ENCODE data around the gene HOXD13.

Gene HOXD13

DNA sequence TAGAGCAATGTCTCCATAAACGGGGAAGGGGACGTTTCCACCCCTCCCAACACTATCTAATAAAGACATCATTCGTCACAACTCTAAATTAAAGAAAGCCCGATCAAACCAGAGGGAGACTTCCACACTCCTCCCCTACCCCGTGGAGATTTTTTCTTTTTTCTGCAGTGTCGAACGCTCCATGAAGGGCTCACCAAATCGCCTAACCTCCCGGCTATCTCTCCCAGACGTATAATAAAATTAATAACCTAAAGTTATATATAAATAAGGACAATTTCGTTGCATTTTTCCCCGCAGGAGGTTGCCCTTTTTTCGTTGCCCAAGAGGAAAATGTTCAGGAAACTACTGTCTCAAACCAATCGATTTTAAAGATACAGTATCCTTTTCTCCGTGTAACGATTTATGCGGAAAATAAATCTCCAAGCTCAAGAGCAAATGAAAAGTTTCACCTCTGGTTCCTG, 11.1 kb upstream of the HOXD13 start:
- DNase-seq, result no peak

DNA sequence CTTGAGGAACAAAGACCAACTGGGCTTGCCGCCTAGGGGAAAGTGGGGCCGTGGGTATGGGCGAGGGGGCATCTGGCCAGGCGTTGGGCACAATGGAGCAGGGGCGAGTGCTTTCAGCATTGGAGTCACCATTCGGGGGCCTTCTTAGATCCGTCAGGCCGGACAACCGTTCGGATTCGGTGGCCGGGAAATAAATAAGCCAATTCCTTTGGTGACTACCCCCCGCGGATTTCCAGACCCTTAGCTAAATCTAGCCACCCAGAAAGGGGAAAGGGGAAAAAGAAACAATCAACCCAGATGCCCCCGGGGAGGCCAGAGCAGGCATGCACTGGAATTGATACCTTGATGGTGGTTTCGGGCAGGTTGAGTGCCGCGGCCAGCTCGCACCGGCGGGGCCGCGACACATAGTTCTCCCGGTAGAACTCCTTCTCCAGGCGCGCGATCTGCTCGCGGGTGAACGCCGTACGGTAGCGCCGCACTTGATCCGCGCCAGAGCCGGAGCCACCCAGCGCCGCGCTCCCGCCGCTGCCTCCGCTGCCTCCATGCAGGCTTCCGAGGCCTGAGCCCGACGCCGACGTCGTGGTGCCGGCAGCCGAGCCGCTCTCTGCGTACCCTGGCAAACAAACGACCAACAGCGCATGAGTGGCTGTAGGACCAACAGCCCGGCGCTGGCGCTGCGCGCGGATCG, 10.5 kb upstream of the HOXD13 start:
- no peak for DNase-seq

DNA sequence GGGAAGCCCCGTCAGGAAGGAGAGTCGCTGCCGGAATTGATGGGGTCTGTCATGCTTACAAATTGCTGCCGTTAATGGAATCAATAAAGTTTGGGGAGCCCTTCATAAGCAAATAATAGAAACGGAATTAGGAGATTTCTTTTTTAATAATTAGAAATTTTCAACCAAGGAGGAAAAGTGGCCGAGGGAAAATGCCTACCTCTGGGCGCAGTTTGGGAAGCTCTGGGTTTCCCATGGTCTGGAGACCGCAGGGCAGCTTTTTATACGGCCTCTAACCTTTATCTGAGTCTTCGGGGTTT, 10.0 kb upstream of the HOXD13 start:
- DNase-seq, result no peak

DNA sequence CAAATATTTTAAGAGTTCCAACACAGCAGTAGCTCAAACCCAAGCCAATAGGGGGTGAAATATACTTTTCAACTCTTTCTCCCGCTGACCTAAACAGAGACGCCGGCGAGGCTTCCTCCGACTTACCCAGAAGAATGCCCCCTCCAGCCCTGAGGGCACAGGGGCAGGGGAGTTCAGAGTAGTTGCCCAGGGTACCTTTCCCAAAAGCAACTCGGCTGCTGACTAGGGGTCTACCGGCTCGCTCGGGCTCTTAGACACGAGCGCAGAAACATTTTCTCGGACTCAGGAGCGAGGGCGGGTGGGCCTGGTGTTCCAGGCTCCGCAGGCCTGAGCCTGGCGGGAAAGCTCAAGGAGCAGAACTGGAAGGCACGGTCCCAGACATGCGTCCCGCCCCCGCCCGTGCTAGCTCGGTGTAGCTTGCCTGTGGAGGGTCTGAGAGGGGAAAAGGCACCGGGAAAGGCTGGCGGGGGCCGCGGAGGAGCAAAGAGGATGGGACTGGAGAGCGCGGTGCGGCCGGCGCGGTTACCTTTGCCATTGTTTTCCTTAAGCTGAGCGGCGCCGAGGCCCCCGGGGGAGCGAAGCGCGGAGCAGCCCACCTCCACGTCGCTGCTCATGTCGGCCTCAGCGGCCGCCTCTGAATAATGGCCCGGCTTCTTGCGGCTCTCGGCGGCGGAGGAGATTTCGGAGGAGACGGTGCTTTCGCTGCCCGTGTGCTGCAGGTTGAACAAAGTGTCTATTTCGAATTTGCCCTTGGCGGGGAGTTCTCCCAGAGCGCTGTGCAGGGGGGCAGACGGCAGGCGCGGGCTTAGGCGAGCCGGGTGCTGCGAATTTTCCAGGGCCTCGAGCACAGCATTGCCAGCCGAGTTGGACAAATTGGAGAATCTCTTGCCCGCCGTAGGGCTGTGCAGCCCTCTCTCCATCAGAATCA, 9.4 kb upstream of the HOXD13 start:
- DNase-seq, result no peak

DNA sequence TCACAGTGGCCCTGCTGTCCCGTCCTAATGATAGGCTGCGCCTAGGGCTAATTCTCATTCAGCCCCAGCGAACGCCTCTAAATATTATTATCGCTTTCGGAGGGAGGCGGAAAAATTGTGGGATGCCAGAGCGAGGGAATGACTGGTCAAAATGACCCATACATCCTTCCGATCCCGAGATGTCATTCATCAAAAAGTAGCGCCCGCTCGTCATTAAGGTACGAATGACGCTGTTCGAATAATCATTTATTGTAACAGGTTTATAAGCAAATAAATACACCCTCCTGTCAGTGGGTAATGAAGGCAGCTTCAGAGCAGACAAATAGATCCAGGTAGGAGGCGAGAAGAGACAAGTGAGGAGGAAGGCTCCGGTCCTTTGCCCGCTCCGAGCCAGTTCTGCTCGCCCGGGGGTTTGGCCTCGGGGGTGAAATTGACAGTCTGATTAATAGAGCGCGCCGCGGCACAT, 8.7 kb upstream of the HOXD13 start, which contains the start of gene EVX2:
Gene EVX2, minus strand, starts transcription at position 167 of the 466 bp plus-strand sequence. CDS start 186 bp downstream, outside the sequence.
- DNase-seq, result no peak

DNA sequence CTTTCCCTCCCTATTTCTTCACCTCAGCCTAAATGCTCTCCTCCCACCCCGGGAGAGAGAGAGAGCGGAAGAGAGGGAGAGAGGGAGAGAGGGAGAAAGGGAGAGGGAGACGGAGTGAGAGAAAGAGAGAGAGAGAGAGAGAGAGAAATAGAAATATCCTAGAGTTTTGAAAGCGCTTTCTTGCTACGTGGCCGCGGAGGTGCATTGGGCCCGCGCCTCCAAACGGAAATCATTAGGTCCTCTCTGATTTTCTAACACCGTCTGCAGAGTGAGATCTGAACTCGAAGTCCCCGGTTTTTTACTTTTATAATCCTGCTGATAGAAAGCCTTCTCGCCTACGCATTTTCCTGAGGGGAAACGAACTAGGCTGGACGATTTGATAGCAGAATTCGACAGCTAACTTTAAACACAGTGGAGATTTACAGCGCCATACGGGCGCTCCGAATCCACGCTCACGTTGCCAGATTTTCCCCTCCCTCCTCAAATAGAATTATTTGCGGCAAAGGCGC, 7.9 kb upstream of the HOXD13 start:
- no peak for DNase-seq

DNA sequence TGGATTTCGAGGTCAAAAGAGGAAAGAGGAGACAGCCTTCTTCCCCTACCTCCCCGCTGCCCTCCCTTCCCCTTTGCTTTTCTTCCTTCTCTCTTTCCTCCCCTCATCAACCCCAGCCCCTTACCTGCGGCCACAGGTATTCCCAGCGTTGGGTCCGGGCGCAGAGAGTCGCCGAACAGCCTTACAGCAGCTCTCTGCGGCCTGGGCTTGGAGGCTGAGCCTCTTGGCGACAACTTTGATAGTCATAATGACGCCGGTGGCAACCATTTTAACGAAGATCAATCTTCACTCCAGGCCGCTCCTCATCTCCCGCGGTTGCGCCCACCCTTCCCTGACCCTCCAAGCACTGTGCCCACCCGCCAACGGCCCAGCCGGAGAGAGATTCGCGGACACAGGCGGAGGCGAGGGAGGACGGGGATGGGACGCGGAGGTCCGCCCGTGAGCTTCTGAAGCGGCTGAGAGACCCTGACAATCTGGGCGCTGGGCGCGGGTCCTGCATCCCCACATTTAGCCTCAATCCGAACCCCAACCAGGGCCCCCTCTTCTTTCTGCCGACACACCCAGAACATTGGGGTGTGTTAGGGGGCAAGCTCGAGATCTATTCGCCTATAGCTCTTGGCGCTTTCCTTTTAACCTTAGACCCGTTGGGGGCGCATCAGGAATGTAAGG, 7.3 kb upstream of the HOXD13 start:
- no peak for DNase-seq

DNA sequence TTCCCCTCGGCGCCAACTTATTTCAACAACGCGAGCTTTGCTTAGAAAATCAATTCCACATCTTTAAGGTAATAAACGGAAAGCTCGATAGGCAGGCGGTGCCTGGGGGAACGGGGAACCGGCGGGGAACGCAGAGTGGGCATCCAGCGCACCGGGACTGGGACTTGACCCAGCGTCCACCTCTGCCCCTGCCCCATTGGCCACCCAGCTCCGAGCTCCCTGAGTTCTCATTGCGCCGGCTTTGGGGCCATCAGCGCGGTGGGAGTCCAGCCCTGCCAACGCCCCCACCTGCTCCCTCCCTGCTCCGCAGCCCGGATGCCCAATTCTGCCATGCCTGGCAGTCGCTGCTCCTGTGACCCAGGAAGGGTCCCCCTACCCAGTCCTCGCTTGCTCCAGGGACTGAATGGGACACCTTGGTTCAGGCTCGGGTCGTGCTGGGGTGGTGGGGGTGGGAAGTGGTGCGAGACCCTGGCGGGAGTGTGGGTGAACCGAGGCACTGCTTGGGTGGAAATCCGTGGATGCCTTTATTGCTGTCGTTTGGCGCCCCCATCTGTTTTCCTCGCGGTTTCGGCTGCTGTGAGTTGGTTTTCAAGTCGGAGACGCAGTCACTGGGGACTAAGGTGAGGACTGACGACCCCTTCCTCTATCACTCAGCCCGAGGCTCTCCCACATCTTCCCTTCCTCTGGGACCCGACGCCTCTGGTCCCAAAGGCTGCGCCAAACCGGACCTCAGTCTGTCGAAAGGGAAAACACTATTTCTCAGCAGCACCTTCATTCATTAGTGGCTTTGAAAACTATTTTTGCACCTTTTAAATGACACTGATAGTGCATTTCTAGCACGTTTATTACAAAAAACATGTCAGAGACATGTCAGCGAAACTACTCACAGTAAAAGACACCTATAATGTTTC, 6.4 kb upstream of the HOXD13 start:
- DNase-seq, result peak; percentile 45

DNA sequence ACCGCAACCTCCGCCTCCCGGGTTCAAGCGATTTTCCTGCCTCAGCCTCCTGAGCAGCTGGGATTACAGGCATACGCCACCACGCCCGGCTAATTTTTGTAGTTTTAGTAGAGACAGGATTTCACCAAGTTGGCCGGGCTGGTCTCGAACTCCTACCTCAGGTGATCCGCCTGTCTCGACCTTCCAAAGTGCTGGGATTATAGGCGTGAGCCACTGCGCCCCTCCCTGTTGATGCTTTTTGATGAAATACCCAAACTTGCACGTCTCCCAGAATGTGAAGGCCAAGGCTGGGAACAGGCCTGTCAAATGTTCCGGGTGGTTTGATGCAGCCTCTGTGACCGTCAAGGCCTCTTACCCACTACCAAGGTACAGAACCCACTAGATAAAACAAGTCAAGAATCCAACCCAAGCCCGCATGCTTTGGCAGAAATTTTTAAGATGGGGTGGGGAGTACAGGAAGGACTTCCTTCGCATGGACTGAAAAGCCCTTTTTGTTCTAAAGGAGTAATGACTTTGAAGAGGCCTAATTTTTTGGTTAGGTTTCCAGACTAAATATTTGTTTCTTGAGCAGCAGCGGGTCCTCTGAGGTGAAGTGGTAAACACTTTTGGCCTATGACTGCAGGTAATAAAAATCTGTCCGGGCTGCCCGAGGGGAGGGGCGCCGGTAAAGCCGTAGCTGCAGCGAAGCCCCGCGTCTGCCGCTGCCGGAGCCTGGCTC, 5.0 kb upstream of the HOXD13 start:
- DNase-seq, result no peak

DNA sequence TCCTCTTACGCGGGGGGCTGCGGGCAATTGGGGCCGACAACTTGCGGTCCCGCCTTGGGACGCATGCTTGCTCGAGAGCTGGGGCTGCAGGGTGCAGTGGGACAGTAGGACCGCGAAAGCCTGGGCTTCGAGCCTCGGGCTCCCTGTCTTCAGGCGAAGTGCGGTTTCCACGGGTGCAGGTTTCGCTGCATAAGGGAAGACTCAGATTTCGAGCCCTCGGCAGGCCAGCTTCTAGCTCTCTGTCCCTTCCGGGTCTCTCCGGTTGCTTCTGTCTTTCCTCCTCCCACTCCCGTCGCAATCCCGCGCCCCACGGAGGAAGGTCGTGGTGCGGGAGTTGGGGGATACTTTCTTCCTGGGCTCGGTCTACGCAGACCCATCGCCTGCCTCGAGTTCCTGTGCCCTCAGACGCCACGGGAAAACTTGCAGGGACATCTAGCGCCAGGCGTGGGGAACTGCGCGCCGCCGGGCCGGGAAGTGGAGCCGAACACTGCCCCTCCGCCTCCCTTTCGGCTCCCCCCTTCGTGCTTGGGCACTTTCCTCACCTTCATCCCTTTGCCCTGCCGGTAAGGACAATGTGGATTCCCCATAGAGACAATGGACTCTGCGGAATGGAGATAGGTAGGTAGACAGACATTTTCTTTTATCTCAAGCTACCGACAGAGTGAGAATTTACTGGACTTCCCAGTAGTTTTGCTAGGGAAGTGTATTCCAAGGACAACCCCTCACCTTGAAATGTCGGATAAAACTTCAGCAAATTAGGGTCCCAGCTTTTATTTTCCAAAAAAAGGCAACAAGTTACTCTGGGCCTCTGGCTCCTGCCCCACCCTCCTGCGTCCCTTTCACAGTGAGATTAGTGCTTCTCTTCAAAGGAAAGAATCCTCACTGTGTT, 4.2 kb upstream of the HOXD13 start:
- peak; percentile 54 for DNase-seq

DNA sequence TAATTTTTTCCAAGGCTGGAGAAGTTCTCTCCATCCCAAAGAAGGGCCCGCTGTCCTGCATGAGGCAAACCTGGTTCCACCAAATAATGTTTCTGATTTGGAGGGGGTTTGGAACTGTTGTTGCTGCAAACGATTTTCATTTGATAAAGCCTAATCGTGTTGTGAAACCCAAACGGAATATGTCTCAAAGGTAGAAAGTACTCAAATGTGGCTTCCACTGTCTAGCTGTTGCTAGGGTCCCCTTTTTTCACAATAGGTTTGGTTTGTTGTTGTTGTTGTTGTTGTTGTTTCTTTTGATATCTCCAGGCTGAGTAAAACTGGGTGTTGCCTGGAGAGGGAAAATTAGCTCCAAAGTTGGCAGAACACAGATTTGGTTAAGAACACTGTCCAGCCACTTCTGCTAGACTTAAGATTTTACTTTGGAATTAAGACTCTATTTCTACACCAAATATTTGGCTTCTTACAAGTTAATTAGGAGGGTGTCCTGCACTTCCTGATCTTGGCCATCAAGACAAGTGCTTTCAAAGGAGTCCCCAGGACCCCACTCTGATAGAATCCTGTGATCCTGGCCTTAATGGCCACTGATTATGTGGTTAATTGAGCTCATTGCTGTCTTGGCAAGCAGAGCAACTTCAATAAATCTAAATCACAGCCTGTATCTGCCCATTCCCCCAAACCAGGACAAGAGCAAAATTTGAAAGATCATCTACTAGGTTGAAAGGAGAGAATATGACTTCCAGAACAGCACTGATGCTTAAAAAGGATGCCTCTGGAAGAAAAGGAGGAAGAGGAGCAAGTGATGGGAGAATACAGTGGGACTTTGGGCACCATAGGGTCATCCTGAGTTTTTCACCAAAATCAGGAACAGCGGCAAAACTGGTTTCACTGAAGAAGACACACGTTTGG, 3.3 kb upstream of the HOXD13 start:
- DNase-seq, result no peak

DNA sequence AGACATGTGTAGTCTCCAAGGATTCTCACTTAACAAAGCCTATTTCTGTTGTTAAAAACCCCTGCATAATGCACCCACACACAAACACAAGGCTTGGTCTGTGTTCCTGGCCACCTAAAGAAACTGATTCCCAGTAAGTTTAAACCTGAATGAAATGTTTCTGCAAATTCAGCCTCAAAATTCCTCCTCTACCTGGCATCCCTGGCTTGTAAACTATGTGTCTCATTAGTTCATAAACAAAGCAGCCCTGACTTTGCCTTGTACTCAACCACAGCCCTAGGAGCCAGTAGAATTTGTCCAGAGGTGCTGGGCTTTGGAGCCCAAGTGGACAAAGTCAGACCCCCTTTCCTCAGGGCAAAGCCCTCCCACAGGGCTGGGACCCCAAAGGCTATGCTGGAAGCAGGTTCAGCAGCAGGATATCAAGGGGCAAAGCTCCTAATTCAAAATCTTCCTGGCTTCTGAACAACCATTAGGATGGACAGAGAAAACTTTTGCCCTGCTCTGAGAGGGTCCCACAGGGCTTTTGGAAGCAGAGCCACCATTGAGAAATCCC, 2.6 kb upstream of the HOXD13 start:
- no peak for DNase-seq

DNA sequence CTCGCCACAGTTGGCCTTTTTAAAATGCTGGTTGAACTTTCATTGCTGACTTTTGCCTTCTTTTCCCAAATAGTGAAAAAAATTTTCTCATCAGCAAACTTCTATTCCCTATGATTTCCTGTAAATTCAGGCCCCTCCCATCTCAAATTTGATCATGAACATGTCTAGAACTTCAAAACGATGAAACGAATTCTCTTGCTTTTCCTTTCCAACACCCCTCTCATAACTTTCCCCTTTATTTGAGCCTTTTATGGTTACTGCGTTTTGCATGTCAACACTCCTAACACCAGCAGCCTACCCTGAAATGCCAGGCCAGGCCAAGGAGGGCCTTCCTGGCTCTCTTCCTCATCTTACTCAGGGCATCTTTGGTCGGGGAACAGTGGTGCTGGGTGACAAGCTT, 1.7 kb upstream of the HOXD13 start:
- no peak for DNase-seq

DNA sequence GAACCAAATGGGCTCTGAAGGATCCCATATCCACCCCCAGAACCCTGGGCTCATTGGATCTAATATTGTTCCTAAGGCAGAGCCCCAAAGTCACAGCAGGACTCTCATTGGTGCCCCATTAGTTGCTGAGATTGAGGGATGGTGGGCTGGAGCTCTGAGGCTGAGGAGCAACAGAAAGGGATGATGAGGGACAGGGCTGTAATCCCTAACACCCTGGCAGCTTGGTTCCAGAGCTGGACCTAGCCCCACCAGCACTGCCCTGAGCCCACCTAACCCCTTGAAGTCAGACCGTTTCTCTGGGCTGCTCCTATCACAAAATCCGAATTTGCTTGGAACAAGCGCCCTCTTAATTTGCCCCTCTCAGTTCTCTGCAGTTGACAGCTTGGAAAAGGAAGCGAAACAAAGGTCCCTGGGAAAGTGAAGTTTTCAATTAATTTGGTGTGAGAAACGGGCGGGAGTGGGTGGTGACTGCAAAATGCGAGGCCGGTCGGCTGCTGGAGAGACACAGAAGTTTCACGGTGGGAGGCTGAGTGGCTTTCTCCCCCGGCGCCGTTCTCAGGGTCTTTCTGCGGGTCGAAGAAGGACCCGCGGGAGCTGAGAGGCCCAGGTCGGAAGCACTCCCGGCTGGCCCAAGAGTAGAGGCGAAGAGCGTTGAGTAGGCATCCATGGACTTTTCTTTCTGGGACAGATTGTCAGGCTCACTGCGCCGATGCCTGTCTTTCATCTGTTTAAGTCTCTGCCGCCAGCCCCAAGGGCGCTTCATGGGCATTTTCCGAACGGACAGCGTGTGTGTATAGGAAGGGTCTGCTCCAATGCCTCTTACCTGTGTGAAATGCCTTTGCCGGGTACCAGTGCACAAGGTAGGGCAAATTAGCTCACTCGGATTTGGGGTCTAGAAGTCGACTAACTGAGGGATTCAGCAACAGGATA, 927 bp upstream of the HOXD13 start:
- no peak for DNase-seq

DNA sequence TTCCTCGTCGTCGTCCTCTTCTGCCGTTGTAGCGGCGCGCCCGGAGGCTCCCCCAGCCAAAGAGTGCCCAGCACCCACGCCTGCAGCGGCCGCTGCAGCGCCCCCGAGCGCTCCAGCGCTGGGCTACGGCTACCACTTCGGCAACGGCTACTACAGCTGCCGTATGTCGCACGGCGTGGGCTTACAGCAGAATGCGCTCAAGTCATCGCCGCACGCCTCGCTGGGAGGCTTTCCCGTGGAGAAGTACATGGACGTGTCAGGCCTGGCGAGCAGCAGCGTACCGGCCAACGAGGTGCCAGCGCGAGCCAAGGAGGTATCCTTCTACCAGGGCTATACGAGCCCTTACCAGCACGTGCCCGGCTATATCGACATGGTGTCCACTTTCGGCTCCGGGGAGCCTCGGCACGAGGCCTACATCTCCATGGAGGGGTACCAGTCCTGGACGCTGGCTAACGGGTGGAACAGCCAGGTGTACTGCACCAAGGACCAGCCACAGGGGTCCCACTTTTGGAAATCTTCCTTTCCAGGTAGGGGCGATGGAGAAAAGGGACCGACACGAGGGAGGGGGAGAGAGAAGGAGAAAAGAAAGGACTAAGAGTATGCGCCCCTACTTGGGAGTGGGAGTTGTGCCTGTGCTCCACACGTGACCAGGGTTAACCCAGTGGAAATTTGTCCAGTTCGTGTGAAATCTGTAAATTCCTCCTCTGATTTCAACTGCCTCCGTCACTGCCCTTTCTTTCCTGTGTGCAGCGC, 800 bp downstream of the HOXD13 start:
- DNase-seq, result peak; percentile 38

DNA sequence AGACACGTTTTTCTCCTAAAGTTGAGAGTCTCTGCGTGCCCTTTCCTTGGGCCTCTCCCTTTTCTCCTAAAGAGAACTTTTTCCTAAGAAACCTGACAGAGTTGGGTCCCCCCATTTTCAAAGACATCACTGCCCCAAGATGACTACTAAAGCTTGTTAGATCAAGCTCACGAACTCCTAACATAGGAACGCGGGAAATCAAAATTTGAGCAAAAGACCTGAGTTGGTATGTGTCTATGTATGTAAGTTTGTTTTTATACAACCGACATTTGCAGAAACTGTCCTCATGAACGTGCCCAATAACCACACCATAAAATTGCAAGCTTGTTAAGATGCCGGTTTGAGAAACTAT, 1.4 kb downstream of the HOXD13 start:
- no peak for DNase-seq

DNA sequence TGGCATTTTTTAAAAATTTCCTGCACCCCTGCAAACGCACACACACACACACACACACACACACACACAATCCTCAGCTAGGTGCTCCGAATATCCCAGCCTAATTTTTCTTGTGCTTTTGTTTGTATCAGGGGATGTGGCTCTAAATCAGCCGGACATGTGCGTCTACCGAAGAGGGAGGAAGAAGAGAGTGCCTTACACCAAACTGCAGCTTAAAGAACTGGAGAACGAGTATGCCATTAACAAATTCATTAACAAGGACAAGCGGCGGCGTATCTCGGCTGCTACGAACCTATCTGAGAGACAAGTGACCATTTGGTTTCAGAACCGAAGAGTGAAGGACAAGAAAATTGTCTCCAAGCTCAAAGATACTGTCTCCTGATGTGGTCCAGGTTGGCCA, 1.8 kb downstream of the HOXD13 start:
- no peak for DNase-seq

Data from COR-L47 (cell line).